ENCODE data around the gene NXPH2.

NXPH2 gene

GRCh38 chr2:138712212-138712979 is 67.8 kb downstream of the NXPH2 start:
- Histone ChIP-seq H3K4me1 (ENCODE audit: low read length) (peaks cover 24% of the 10 kb centered on the region), H3K36me3 (replicated peaks; ENCODE audit: low read depth, low read length) (no peaks in the 10 kb centered on the region), H3K9ac (ENCODE audit: low read length) (no peak overlapping the region), H2AFZ (ENCODE audit: low read depth, low read length) (no peak overlapping the region), H3K27ac (ENCODE audit: low read length) (no peak overlapping the region), H3K9me3 (ENCODE audit: insufficient read depth, low read length) (no peaks in the 10 kb centered on the region), H3K4me3 (ENCODE audit: low read length) (no peak overlapping the region), H3K4me2 (ENCODE audit: low read length) (peak overlapping the region; percentile 46), H3K27me3 (ENCODE audit: low read depth, low read length) (peaks cover 11% of the 10 kb centered on the region; the same call in 1 of the 2 replicates), H4K20me1 (ENCODE audit: insufficient read depth, low read length) (no peaks in the 10 kb centered on the region), H3K79me2 (ENCODE audit: low read length) (no peaks in the 10 kb centered on the region)
- TF ChIP-seq CTCF (IDR thresholded peaks at IDR 0.05; ENCODE audit: low read depth, low read length) (no peak), EZH2phosphoT487 (IDR thresholded peaks at IDR 0.05; ENCODE audit: low read depth) (no peak)

DNA sequence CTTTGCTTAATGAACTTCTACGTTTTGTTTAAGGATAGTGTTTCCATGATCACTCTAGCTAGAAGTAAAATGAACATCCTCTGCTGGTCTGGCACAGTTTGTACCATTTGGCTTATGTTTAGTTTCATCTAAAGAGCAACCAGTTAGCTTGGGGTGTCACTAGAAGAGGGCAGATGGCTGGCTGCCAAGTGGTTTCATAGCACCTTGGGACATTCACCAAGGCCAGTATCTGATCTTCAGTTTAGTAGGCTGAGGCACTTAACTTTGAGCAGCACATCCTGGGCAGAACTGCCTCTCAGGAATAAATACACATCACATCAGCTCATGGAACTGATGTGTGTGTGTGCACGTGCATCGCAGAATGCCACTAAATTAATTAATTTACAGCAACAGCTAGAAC is 68.4 kb downstream of the NXPH2 start:
- H2AFZ ChIP-seq (ENCODE audit: low read depth, low read length), result no peak overlapping the region
- peaks cover 12% of the 10 kb centered on the region; the same call in 1 of the 2 replicates for H3K27me3 ChIP-seq (ENCODE audit: low read depth, low read length)
- peaks cover 22% of the 10 kb centered on the region for H3K4me1 ChIP-seq (ENCODE audit: low read length)
- no peaks in the 10 kb centered on the region for H4K20me1 ChIP-seq (ENCODE audit: insufficient read depth, low read length)
- TF ChIP-seq EZH2phosphoT487 (IDR thresholded peaks at IDR 0.05; ENCODE audit: low read depth) (no peak), CTCF (IDR thresholded peaks at IDR 0.05; ENCODE audit: low read depth, low read length) (no peak)
- no peaks in the 10 kb centered on the region for H3K9me3 ChIP-seq (ENCODE audit: insufficient read depth, low read length)
- no peak overlapping the region for H3K4me3 ChIP-seq (ENCODE audit: low read length)
- no peaks in the 10 kb centered on the region for H3K36me3 ChIP-seq (replicated peaks; ENCODE audit: low read depth, low read length)
- no peak overlapping the region for H3K27ac ChIP-seq (ENCODE audit: low read length)
- H3K4me2 ChIP-seq (ENCODE audit: low read length), result peak overlapping the region; percentile 46
- no peaks in the 10 kb centered on the region for H3K79me2 ChIP-seq (ENCODE audit: low read length)
- H3K9ac ChIP-seq (ENCODE audit: low read length), result no peak overlapping the region

DNA sequence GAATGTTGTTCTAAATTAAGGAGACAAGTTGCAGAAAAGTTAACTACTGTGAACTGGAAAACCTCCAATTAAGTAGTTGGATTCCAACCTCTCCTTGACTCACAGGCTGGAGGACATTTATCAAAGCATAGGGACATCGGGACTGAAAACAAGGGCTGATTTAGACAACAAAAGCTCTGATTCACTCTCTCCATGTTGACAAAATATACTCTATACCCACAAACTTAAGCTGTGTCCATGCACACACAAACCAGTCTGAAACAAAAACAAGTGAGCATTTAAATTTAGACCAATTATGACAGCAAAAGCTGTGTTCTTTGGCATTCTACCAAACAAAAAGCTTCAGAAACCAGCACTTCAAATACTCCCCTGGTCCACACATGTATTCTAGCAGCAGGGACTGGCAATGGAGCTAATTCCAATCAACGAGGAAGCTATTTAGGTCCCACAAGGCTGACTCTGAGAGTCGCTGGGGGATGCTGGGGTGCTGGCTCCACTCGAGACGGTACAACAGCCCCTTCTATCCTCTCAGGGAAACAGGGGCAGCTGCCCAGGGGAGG is 71.4 kb downstream of the NXPH2 start:
- H3K36me3 ChIP-seq (replicated peaks; ENCODE audit: low read depth, low read length), result no peaks in the 10 kb centered on the region
- H3K27me3 ChIP-seq (ENCODE audit: low read depth, low read length), result peaks cover 12% of the 10 kb centered on the region; the same call in 1 of the 2 replicates
- no peaks in the 10 kb centered on the region for H3K9me3 ChIP-seq (ENCODE audit: insufficient read depth, low read length)
- no peak overlapping the region for H3K4me2 ChIP-seq (ENCODE audit: low read length)
- H3K4me1 ChIP-seq (ENCODE audit: low read length), result peaks cover 14% of the 10 kb centered on the region
- H3K4me3 ChIP-seq (ENCODE audit: low read length), result no peak overlapping the region
- H3K27ac ChIP-seq (ENCODE audit: low read length), result no peak overlapping the region
- no peaks in the 10 kb centered on the region for H4K20me1 ChIP-seq (ENCODE audit: insufficient read depth, low read length)
- H3K9ac ChIP-seq (ENCODE audit: low read length), result no peak overlapping the region
- no peaks in the 10 kb centered on the region for H3K79me2 ChIP-seq (ENCODE audit: low read length)
- H2AFZ ChIP-seq (ENCODE audit: low read depth, low read length), result no peak overlapping the region
- no peak for TF ChIP-seq EZH2phosphoT487 (IDR thresholded peaks at IDR 0.05; ENCODE audit: low read depth)
- no peak for TF ChIP-seq CTCF (IDR thresholded peaks at IDR 0.05; ENCODE audit: low read depth, low read length)

- Histone ChIP-seq H3K27ac (ENCODE audit: low read length) (no peak overlapping the region), H3K79me2 (ENCODE audit: low read length) (no peaks in the 10 kb centered on the region), H3K9ac (ENCODE audit: low read length) (no peak overlapping the region), H3K9me3 (ENCODE audit: insufficient read depth, low read length) (no peaks in the 10 kb centered on the region), H2AFZ (ENCODE audit: low read depth, low read length) (no peak overlapping the region), H4K20me1 (ENCODE audit: insufficient read depth, low read length) (no peaks in the 10 kb centered on the region), H3K4me3 (ENCODE audit: low read length) (no peak overlapping the region), H3K4me1 (ENCODE audit: low read length) (peaks cover 10% of the 10 kb centered on the region), H3K36me3 (replicated peaks; ENCODE audit: low read depth, low read length) (no peaks in the 10 kb centered on the region), H3K4me2 (ENCODE audit: low read length) (no peak overlapping the region), H3K27me3 (ENCODE audit: low read depth, low read length) (peaks cover 12% of the 10 kb centered on the region; the same call in 1 of the 2 replicates)
- no peak for TF ChIP-seq CTCF (IDR thresholded peaks at IDR 0.05; ENCODE audit: low read depth, low read length)
- TF ChIP-seq EZH2phosphoT487 (IDR thresholded peaks at IDR 0.05; ENCODE audit: low read depth), result no peak
Measured at GRCh38 chr2:138707392-138708074, 72.7 kb downstream of the NXPH2 start.

Data from OCI-LY3 (cell line).